ENCODE measurements around the gene CLEC2L. TPM values are rescaled to one million over a fixed set of nuclear protein-coding genes. Genes with fewer than 3 reads are reported as not detected.

Gene CLEC2L
- polyA plus RNA-seq, 1 donor (not counting 4 experiments of a cell fraction or from before 2014, with no cell fraction given): not detected

- no peaks in the 10 kb centered on the region for H4K20me1 ChIP-seq (ENCODE audit: control insufficient read depth, extremely low read depth, insufficient read depth, low read length)
- H3K79me2 ChIP-seq (ENCODE audit: control insufficient read depth, insufficient read depth, low read length): no peaks in the 10 kb centered on the region
- no peak overlapping the region for H3K4me3 ChIP-seq (ENCODE audit: control insufficient read depth in 2 of 3, extremely low read depth in 1 of 3, insufficient read depth in 2 of 3, low read depth in 1 of 3, low read length in 3 of 3)
- peaks cover 2% of the 10 kb centered on the region for H3K9me3 ChIP-seq (ENCODE audit: control insufficient read depth, low read depth, low read length)
- H3K27ac ChIP-seq (ENCODE audit: control insufficient read depth, insufficient read depth, low read length): no peak overlapping the region
- no peaks in the 10 kb centered on the region for H3K9me1 ChIP-seq (ENCODE audit: control insufficient read depth, extremely low read depth, insufficient read depth, low read length)
- dilution Hi-C loops (cut with MboI; ENCODE audit: extremely low pct_ligation_motif_present, low sequenced_read_pairs): no loop called here
- FAIRE-seq: no peak
- no peak for DNase-seq (ENCODE audit: low read depth, low spot score)
- H3K4me2 ChIP-seq (ENCODE audit: control insufficient read depth, extremely low read depth, insufficient read depth, low read depth, low read length): no peak overlapping the region
- no peak overlapping the region for H3K9ac ChIP-seq (ENCODE audit: control insufficient read depth, extremely low read depth, insufficient read depth, low read length)
- peaks cover 5% of the 10 kb centered on the region for H3K4me1 ChIP-seq (ENCODE audit: control insufficient read depth, extremely low read depth, insufficient read depth, low read length)
- H2AFZ ChIP-seq (ENCODE audit: control insufficient read depth, low read length): no peak overlapping the region
- H3K27me3 ChIP-seq (ENCODE audit: control insufficient read depth, extremely low read depth, insufficient read depth, low read length): peaks cover 2% of the 10 kb centered on the region
- H3K36me3 ChIP-seq (ENCODE audit: control insufficient read depth in 2 of 2, extremely low read depth in 1 of 2, insufficient read depth in 2 of 2, low read length in 2 of 2): no peaks in the 10 kb centered on the region
- TF ChIP-seq CTCF (optimal IDR thresholded peaks at IDR 0.05 in 1 of 3, IDR thresholded peaks at IDR 0.05 in 1 of 3, conservative IDR thresholded peaks at IDR 0.05 in 1 of 3; ENCODE audit: extremely low read depth in 1 of 3, insufficient read depth in 2 of 3, low read length in 3 of 3) (no peak), EZH2 (IDR thresholded peaks at IDR 0.05; ENCODE audit: low read length) (no peak)
These were observed 46.6 kb upstream of the CLEC2L start for GRCh38 chr7:139476891-139477290.

- FAIRE-seq: no peak
- TF ChIP-seq EZH2 (IDR thresholded peaks at IDR 0.05; ENCODE audit: low read length) (no peak), CTCF (optimal IDR thresholded peaks at IDR 0.05 in 1 of 3, IDR thresholded peaks at IDR 0.05 in 1 of 3, conservative IDR thresholded peaks at IDR 0.05 in 1 of 3; ENCODE audit: extremely low read depth in 1 of 3, insufficient read depth in 2 of 3, low read length in 3 of 3) (no peak)
These were observed 43.9 kb upstream of the CLEC2L start for GRCh38 chr7:139479620-139480019.

More at GRCh38 chr7:139479620-139480019, 43.9 kb upstream of the CLEC2L start:
- H4K20me1 ChIP-seq (ENCODE audit: control insufficient read depth, extremely low read depth, insufficient read depth, low read length): no peaks in the 10 kb centered on the region
- H3K4me3 ChIP-seq (ENCODE audit: control insufficient read depth in 2 of 3, extremely low read depth in 1 of 3, insufficient read depth in 2 of 3, low read depth in 1 of 3, low read length in 3 of 3): no peak overlapping the region
- peaks cover 12% of the 10 kb centered on the region for H3K27me3 ChIP-seq (ENCODE audit: control insufficient read depth, extremely low read depth, insufficient read depth, low read length)
- no peak for DNase-seq (ENCODE audit: low read depth, low spot score)
- dilution Hi-C loops (cut with MboI; ENCODE audit: extremely low pct_ligation_motif_present, low sequenced_read_pairs): no loop called here
- no peak overlapping the region for H3K9ac ChIP-seq (ENCODE audit: control insufficient read depth, extremely low read depth, insufficient read depth, low read length)
- H3K9me3 ChIP-seq (ENCODE audit: control insufficient read depth, low read depth, low read length): no peaks in the 10 kb centered on the region
- no peak overlapping the region for H3K27ac ChIP-seq (ENCODE audit: control insufficient read depth, insufficient read depth, low read length)
- H3K4me2 ChIP-seq (ENCODE audit: control insufficient read depth, extremely low read depth, insufficient read depth, low read depth, low read length): no peak overlapping the region
- no peaks in the 10 kb centered on the region for H3K36me3 ChIP-seq (ENCODE audit: control insufficient read depth in 2 of 2, extremely low read depth in 1 of 2, insufficient read depth in 2 of 2, low read length in 2 of 2)
- H3K4me1 ChIP-seq (ENCODE audit: control insufficient read depth, extremely low read depth, insufficient read depth, low read length): peaks cover 5% of the 10 kb centered on the region
- no peaks in the 10 kb centered on the region for H3K9me1 ChIP-seq (ENCODE audit: control insufficient read depth, extremely low read depth, insufficient read depth, low read length)
- H2AFZ ChIP-seq (ENCODE audit: control insufficient read depth, low read length): no peak overlapping the region
- no peaks in the 10 kb centered on the region for H3K79me2 ChIP-seq (ENCODE audit: control insufficient read depth, insufficient read depth, low read length)

Data from keratinocyte (primary cell).